HepG2 (cell line): ENCODE results near the gene MAPRE3.

ENCODE experiments used
- ARNTL ChIP-seq: sonication (generic); formaldehyde crosslinking; IDR thresholded peaks from 2 replicates; pipeline ENCODE4 v1.4.0; 2020; ENCODE audit warnings: mild to moderate bottlenecking, missing genetic modification reagents
- MEIS1 ChIP-seq: sonication (generic); formaldehyde crosslinking; IDR thresholded peaks from 2 replicates; pipeline ENCODE4 v1.9.0; 2021; ENCODE audit warnings: mild to moderate bottlenecking, missing genetic modification reagents, moderate library complexity, borderline replicate concordance
- NCOA2 ChIP-seq: sonication (generic); formaldehyde crosslinking; IDR thresholded peaks from 2 replicates; pipeline ENCODE4 v1.8.0; 2022; ENCODE audit warnings: inconsistent platforms
- REPIN1 ChIP-seq: sonication (generic); formaldehyde crosslinking; IDR thresholded peaks from 2 replicates; pipeline ENCODE4 v1.8.0; 2022; ENCODE audit warnings: missing genetic modification reagents, low read depth, mild to moderate bottlenecking, borderline replicate concordance
- SALL2 ChIP-seq: sonication (generic); formaldehyde crosslinking; IDR thresholded peaks from 2 replicates; pipeline ENCODE4 v1.8.1; 2023; ENCODE audit warnings: mild to moderate bottlenecking, missing genetic modification reagents, inconsistent platforms
- SP2 ChIP-seq: sonication (generic); formaldehyde crosslinking; IDR thresholded peaks from 2 replicates; pipeline ENCODE4 v1.5.1; 2020; ENCODE audit warnings: mild to moderate bottlenecking, missing genetic modification reagents
- TCF7L2 ChIP-seq: IDR thresholded peaks from 2 replicates; pipeline ENCODE4 v1.6.1; 2011; ENCODE audit warnings: mild to moderate bottlenecking, low read depth, low read length, moderate library complexity
- ZC3H4 ChIP-seq: sonication (generic); formaldehyde crosslinking; IDR thresholded peaks from 2 replicates; pipeline ENCODE4 v1.4.0; 2020; ENCODE audit warnings: missing genetic modification reagents, borderline replicate concordance
- ZNF138 ChIP-seq: sonication (generic); formaldehyde crosslinking; IDR thresholded peaks from 2 replicates; pipeline ENCODE4 v1.5.0; 2020; ENCODE audit warnings: mild to moderate bottlenecking, low read depth, missing genetic modification reagents
- ZNF335 ChIP-seq: sonication (generic); formaldehyde crosslinking; IDR thresholded peaks from 2 replicates; pipeline ENCODE4 v1.4.0; 2020; ENCODE audit warnings: missing genetic modification reagents
- TF ChIP-seq, protein P1 (sequence below): sonication (generic); formaldehyde crosslinking; IDR thresholded peaks from 2 replicates; pipeline ENCODE4 v1.5.0; 2020; ENCODE audit warnings: mild to moderate bottlenecking, missing genetic modification reagents, moderate library complexity
- TF ChIP-seq, protein P2 (sequence below): sonication (generic); formaldehyde crosslinking; IDR thresholded peaks from 2 replicates; pipeline ENCODE4 v1.4.0; 2020; ENCODE audit warnings: missing genetic modification reagents
- TF ChIP-seq, protein P3 (sequence below), 2 experiments: sonication (generic) in 1 of 2; formaldehyde crosslinking in 1 of 2; IDR thresholded peaks; 2 replicates each; pipeline versions ENCODE4 v1.4.0 to v1.6.1; 2016 to 2020; ENCODE audit warnings: borderline replicate concordance in 1 of 2, low read depth in 1 of 2, mild to moderate bottlenecking in 1 of 2, missing genetic modification reagents in 1 of 2

DNA sequence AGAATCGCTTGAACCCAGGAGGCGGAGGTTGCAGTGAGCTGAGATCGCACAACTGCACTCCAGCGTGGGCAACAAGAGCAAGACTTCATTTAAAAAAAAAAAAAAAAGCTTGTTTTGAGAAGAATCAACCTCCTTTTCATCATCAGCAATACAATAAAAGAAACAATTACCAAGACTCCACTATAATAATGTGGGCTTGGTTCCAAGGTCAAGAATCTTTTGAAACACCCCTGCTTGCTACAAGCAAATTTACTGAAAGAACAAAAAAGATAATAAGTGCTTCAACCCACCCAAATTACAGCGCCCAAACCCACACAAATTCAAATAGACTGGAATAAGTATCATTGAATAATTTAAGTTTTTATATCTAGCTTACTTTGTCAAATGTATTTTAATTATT, 33.6 kb upstream of the MAPRE3 start:
- TF ChIP-seq ARNTL (CRISPR knock-in tag) (no peak), REPIN1 (CRISPR knock-in tag) (no peak), TCF7L2 (no peak), MEIS1 (CRISPR knock-in tag) (no peak), SP2 (no peak), SALL2 (CRISPR knock-in tag) (no peak), ZNF335 (CRISPR knock-in tag) (no peak), NCOA2 (no peak), ZC3H4 (CRISPR knock-in tag) (no peak), ZNF138 (no peak)
- TF ChIP-seq, protein P1, sequence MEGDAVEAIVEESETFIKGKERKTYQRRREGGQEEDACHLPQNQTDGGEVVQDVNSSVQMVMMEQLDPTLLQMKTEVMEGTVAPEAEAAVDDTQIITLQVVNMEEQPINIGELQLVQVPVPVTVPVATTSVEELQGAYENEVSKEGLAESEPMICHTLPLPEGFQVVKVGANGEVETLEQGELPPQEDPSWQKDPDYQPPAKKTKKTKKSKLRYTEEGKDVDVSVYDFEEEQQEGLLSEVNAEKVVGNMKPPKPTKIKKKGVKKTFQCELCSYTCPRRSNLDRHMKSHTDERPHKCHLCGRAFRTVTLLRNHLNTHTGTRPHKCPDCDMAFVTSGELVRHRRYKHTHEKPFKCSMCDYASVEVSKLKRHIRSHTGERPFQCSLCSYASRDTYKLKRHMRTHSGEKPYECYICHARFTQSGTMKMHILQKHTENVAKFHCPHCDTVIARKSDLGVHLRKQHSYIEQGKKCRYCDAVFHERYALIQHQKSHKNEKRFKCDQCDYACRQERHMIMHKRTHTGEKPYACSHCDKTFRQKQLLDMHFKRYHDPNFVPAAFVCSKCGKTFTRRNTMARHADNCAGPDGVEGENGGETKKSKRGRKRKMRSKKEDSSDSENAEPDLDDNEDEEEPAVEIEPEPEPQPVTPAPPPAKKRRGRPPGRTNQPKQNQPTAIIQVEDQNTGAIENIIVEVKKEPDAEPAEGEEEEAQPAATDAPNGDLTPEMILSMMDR: no peak
- TF ChIP-seq, protein P2, sequence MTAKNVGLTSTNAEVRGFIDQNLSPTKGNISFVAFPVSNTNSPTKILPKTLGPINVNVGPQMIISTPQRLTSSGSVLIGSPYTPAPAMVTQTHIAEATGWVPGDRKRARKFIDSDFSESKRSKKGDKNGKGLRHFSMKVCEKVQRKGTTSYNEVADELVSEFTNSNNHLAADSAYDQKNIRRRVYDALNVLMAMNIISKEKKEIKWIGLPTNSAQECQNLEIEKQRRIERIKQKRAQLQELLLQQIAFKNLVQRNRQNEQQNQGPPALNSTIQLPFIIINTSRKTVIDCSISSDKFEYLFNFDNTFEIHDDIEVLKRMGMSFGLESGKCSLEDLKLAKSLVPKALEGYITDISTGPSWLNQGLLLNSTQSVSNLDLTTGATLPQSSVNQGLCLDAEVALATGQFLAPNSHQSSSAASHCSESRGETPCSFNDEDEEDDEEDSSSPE (CRISPR knock-in tag): no peak
- TF ChIP-seq, protein P3, sequence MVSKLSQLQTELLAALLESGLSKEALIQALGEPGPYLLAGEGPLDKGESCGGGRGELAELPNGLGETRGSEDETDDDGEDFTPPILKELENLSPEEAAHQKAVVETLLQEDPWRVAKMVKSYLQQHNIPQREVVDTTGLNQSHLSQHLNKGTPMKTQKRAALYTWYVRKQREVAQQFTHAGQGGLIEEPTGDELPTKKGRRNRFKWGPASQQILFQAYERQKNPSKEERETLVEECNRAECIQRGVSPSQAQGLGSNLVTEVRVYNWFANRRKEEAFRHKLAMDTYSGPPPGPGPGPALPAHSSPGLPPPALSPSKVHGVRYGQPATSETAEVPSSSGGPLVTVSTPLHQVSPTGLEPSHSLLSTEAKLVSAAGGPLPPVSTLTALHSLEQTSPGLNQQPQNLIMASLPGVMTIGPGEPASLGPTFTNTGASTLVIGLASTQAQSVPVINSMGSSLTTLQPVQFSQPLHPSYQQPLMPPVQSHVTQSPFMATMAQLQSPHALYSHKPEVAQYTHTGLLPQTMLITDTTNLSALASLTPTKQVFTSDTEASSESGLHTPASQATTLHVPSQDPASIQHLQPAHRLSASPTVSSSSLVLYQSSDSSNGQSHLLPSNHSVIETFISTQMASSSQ (IDR thresholded peaks at IDR 0.05; ENCODE audit: low read depth): no peak
- TF ChIP-seq, protein P3 (CRISPR knock-in tag; IDR thresholded peaks at IDR 0.05; ENCODE audit: borderline replicate concordance): no peak
